Adipocyte (in vitro differentiated cells): ENCODE results near the gene MLH3.

Experiments
- DNase-seq: peaks from one replicate; pipeline ENCODE4 v3.0.0-alpha.2; 2015; ENCODE audit warnings: low read depth
- H3K27me3 ChIP-seq: replicated peaks from 2 replicates; pipeline ENCODE4 v1.7.0; 2013; ENCODE audit warnings: mild to moderate bottlenecking, low read length, moderate library complexity; ENCODE audit not compliant: control insufficient read depth, insufficient read depth
- H3K36me3 ChIP-seq: 2 replicates; pipeline ENCODE4 v1.7.0; 2013; ENCODE audit warnings: low read length, mild to moderate bottlenecking, moderate library complexity; ENCODE audit not compliant: control insufficient read depth, insufficient read depth, severe bottlenecking
- H3K4me1 ChIP-seq: 2 replicates; pipeline ENCODE4 v1.7.0; 2013; ENCODE audit warnings: mild to moderate bottlenecking, low read length, moderate library complexity; ENCODE audit not compliant: control insufficient read depth, insufficient read depth
- H3K4me3 ChIP-seq: 2 replicates; pipeline ENCODE4 v1.7.0; 2013; ENCODE audit warnings: mild to moderate bottlenecking, low read length, moderate library complexity
- H3K9ac ChIP-seq: 2 replicates; pipeline ENCODE4 v1.7.0; 2013; ENCODE audit warnings: mild to moderate bottlenecking, low read length, moderate library complexity
- H3K9me3 ChIP-seq: 2 replicates; pipeline ENCODE4 v1.7.0; 2013; ENCODE audit warnings: mild to moderate bottlenecking, low read length, moderate library complexity; ENCODE audit not compliant: control insufficient read depth

Gene MLH3

DNA sequence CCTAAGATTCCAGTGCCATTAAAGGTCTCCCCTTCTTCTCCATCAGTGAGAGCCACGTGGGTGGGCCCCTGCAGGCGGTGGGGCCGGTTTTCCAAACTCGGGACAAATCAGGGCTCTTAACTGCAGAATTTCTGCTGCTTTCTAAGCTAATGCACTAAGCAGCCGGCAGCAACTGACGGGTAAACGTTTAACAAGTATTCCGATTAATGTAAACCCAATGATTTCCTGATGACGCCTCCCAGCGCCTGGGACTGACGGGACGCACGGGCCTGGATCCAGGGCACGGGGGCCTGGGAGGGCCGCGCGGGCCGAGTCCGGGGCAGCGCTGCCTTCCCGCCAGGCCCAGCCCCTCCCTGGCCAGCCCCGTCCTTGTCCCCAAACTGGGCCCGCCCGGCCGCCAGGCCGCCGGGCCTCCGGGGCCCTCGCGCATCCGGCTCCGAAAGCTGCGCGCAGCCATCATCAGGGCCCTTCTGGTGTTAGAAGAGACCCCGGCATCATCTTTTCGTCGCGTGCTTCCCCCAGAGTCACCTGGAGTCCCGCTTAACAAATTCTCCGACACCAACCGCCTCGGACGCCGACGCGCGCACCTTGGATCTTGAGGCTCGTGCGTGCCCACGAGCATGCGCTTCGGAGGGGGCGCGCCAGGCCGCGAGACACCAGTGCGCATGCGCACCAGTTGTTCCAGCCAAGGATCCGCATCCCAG lies at the start of gene MLH3:
MLH3 (minus strand) TSS at position 616 of the 704 bp plus-strand sequence. CDS start 1,812 bp downstream, outside the sequence.
- H3K27me3 ChIP-seq: no peaks in the 10 kb centered on the region
- H3K36me3 ChIP-seq: no peaks in the 10 kb centered on the region
- H3K4me1 ChIP-seq: peaks cover 59% of the 10 kb centered on the region
- peak; percentile 85 for DNase-seq
- H3K4me3 ChIP-seq: peak within 1 kb of the TSS; percentile 79
- peak within 1 kb of the TSS; percentile 81 for H3K9ac ChIP-seq
- H3K9me3 ChIP-seq: no peaks in the 10 kb centered on the region

DNA sequence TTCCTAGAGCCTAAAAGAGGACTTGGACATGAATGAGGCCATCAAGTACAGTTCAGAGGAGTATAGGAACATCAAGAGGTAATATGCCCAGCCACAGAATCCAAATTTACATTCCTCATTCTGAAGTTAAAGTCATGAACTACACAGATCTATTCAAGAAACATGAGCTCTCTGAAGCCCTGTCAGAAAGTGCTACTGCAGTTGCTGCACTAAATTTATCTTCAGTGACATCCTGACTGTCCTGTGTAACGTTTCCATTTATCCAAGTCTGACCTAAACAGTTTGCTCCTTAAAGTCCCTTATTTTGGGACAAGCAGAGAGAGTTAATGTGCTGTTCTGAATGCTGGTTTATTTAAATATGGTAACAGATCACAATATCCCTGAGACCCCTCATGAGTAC lies 47.4 kb upstream of the MLH3 start:
- DNase-seq: no peak
- Histone ChIP-seq H3K9me3 (no peaks in the 10 kb centered on the region), H3K4me3 (no peak overlapping the region), H3K4me1 (no peaks in the 10 kb centered on the region), H3K27me3 (no peaks in the 10 kb centered on the region), H3K9ac (no peak overlapping the region), H3K36me3 (peaks cover 84% of the 10 kb centered on the region)

DNA sequence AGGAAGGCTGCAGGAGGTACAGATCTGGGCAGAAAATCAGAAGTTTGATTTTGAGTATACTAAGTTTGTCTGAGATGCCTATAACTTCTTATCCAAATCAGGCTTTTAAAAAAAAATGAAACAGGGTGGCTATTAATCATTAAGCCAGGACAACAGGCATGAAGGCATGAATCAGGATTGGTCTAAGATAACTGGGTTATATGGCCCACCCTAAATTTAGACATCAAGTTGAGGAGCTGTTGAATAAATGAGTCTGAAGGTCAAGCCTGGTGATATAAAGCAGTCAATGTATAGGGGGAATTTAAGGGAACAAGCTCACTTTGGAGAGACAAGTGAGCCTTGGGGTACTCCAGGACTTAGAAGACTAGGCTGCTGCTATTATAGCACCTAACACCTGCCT lies 46.9 kb upstream of the MLH3 start:
- Histone ChIP-seq H3K4me1 (no peaks in the 10 kb centered on the region), H3K9ac (no peak overlapping the region), H3K9me3 (no peaks in the 10 kb centered on the region), H3K27me3 (no peaks in the 10 kb centered on the region), H3K36me3 (peaks cover 84% of the 10 kb centered on the region), H3K4me3 (no peak overlapping the region)
- DNase-seq: no peak

- DNase-seq: no peak
- no peaks in the 10 kb centered on the region for H3K9me3 ChIP-seq
- no peak overlapping the region for H3K9ac ChIP-seq
- H3K4me1 ChIP-seq: no peaks in the 10 kb centered on the region
- peaks cover 88% of the 10 kb centered on the region for H3K36me3 ChIP-seq
- H3K27me3 ChIP-seq: no peaks in the 10 kb centered on the region
- no peak overlapping the region for H3K4me3 ChIP-seq
Measured at GRCh38 chr14:75096959-75097358, 45.7 kb upstream of the MLH3 start.

DNA sequence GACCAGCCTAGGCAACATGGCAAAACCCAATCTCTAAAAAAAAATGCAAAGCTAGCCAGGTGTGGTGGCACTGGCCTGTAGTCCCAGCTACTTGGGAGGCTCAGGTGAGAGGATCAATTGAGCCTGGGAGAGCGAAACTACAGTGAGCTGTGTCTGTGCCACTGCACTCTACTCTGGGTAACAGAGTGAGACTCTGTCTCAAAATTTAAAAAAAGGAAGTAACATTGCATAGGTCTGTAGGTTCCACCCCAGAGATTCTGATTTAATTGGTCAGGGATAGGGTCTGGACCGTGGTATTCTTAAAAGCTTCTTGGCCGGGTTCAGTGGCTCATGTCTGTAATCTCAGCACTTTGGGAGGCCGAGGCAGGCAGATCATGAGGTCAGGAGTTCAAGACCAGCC lies 44.4 kb upstream of the MLH3 start:
- Histone ChIP-seq H3K4me1 (no peaks in the 10 kb centered on the region), H3K36me3 (peaks cover 87% of the 10 kb centered on the region), H3K27me3 (no peaks in the 10 kb centered on the region), H3K4me3 (no peak overlapping the region), H3K9ac (no peak overlapping the region), H3K9me3 (no peaks in the 10 kb centered on the region)
- no peak for DNase-seq

- H3K27me3 ChIP-seq: no peaks in the 10 kb centered on the region
- H3K4me1 ChIP-seq: no peaks in the 10 kb centered on the region
- H3K9ac ChIP-seq: no peak overlapping the region
- H3K4me3 ChIP-seq: no peak overlapping the region
- no peak for DNase-seq
- H3K36me3 ChIP-seq: peaks cover 85% of the 10 kb centered on the region
- H3K9me3 ChIP-seq: no peaks in the 10 kb centered on the region
Measured at GRCh38 chr14:75094896-75095295, 43.6 kb upstream of the MLH3 start.

DNA sequence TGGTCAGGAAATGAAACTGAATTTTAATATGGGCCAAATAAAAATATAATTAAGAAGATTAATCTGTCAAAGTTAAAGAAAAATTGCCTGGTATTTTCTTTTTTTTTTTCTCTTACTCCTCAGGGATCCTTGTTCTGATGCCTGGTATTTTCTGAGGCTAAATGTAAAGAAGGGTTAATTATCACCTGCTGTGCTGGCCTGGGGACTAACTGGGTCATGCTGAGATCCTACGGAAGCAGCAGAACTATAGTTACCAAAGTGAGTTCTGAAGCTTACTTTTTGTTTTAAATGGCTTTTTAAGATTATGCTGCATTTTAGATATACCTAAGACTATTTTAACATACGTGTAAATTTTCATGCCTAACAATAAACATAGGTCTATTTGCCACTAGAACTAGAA lies 41.4 kb upstream of the MLH3 start:
- Histone ChIP-seq H3K9ac (no peak overlapping the region), H3K4me3 (no peak overlapping the region), H3K4me1 (no peaks in the 10 kb centered on the region), H3K9me3 (no peaks in the 10 kb centered on the region), H3K36me3 (peaks cover 75% of the 10 kb centered on the region), H3K27me3 (no peaks in the 10 kb centered on the region)
- DNase-seq: no peak

GRCh38 chr14:75091251-75091650 lies 40.0 kb upstream of the MLH3 start:
- no peaks in the 10 kb centered on the region for H3K27me3 ChIP-seq
- H3K9ac ChIP-seq: no peak overlapping the region
- H3K36me3 ChIP-seq: peaks cover 75% of the 10 kb centered on the region
- DNase-seq: no peak
- H3K4me3 ChIP-seq: no peak overlapping the region
- H3K4me1 ChIP-seq: no peaks in the 10 kb centered on the region
- H3K9me3 ChIP-seq: no peaks in the 10 kb centered on the region

- Histone ChIP-seq H3K4me3 (no peak overlapping the region), H3K27me3 (no peaks in the 10 kb centered on the region), H3K36me3 (peaks cover 75% of the 10 kb centered on the region), H3K4me1 (no peaks in the 10 kb centered on the region), H3K9ac (no peak overlapping the region), H3K9me3 (no peaks in the 10 kb centered on the region)
- DNase-seq: no peak
Measured at GRCh38 chr14:75090353-75090752, 39.1 kb upstream of the MLH3 start.

DNA sequence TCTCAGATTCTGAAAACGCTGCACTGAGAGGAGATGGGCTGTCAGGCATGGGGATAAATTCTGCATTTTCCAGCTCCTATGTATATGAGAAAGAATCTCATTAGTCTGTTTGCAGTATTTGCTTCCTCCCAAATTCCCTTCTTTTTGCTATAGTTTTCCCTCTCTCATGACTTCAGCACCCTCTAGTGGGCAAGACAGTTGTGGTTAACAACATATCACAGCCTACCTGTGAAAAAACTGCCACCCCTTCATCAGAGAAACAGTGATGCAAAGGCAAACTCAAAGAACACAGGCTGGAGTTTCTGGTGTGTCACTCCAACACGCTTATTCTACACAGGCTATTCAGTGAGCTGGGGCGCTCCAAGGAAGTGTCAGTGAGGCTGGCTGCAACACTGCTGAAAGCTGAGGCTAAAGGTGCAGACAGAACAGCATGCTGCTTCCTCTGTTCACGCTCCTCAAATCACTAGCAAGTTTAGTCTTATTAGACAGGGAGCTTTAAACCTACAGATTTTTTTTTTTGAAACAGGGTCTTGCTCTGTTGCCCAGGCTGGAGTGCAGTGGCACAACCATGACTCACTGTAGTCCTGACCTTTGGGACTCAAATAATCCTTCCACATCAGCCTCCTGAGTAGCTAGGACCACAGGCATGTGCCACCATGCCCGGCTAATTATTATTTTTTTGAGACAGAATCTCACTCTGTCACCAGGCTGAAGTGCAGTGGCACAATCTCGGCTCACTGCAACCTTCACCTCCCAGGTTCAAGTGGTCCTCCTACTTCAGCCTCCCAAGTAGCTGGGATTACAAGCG lies 37.5 kb upstream of the MLH3 start:
- Histone ChIP-seq H3K4me3 (no peak overlapping the region), H3K9ac (no peak overlapping the region)

DNA sequence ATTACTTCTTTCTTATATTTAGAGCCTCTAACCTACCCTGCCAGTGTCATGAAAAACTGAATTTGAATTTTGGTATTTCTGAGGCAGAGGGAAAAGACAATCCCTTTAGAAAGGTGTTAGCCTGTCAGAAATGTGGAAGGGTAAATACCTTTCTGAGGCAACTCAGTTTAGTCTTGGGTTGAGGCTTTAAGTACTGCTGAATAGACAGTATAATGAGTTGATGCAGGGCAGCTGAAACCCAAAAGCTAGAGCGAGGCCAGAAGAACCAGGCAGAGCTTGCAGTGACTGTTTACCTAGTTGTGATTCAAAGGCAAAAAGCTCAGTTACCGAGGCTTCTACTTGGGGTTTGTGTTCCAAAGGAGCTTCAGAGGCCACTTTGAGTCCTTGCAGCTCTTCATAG lies 36.9 kb upstream of the MLH3 start:
- peaks cover 75% of the 10 kb centered on the region for H3K36me3 ChIP-seq
- no peaks in the 10 kb centered on the region for H3K27me3 ChIP-seq
- H3K9me3 ChIP-seq: no peaks in the 10 kb centered on the region
- H3K4me1 ChIP-seq: no peaks in the 10 kb centered on the region
- DNase-seq: no peak
- no peak overlapping the region for H3K9ac ChIP-seq
- no peak overlapping the region for H3K4me3 ChIP-seq

More for the DNA sequence above, 37.5 kb upstream of the MLH3 start:
- DNase-seq: peak; percentile 91
- peaks cover 75% of the 10 kb centered on the region for H3K36me3 ChIP-seq
- H3K4me1 ChIP-seq: no peaks in the 10 kb centered on the region
- H3K9me3 ChIP-seq: no peaks in the 10 kb centered on the region
- H3K27me3 ChIP-seq: no peaks in the 10 kb centered on the region
